Smooth muscle cell (in vitro differentiated cells): Measurements from ENCODE around the gene VWA3B. TPM values are rescaled to one million over a fixed set of nuclear protein-coding genes. Genes with fewer than 3 reads are reported as not detected.
"Not testable (repeated sequence)": the region's sequence is repeated elsewhere in the genome, so short reads cannot be mapped to it uniquely, and the experiment has no call there.

Experiments used
- DNase-seq: peaks from one replicate; lab custom pipeline; 2025; ENCODE audit not compliant: unreplicated experiment; lab: John Stamatoyannopoulos, UW
- H2AFZ ChIP-seq: fragments of 200-600 bp; sonication (generic); 2 replicates; pipeline ENCODE4 v1.6.0; 2016; ENCODE audit warnings: antibody characterized with exemption, low read depth, mild to moderate bottlenecking
- H3F3A ChIP-seq: fragments of 200-600 bp; sonication (generic); 2 replicates; pipeline ENCODE4 v1.6.0; 2017; ENCODE audit warnings: antibody characterized with exemption, low read depth
- H3K27ac ChIP-seq: fragments of 200-600 bp; sonication (generic); 2 replicates; pipeline ENCODE4 v1.5.1; 2016; ENCODE audit warnings: low read depth, mild to moderate bottlenecking
- H3K27me3 ChIP-seq: fragments of 200-600 bp; sonication (generic); 2 replicates; pipeline ENCODE4 v1.6.1; 2016; ENCODE audit warnings: low read depth, mild to moderate bottlenecking
- H3K36me3 ChIP-seq: fragments of 200-600 bp; sonication (generic); 2 replicates; pipeline ENCODE4 v1.5.1; 2016; ENCODE audit warnings: low read depth
- H3K4me1 ChIP-seq: fragments of 200-600 bp; sonication (generic); 2 replicates; pipeline ENCODE4 v1.5.1; 2016; ENCODE audit warnings: low read depth
- H3K4me2 ChIP-seq: fragments of 200-600 bp; sonication (generic); 2 replicates; pipeline ENCODE4 v1.6.0; 2016; ENCODE audit warnings: mild to moderate bottlenecking
- H3K4me3 ChIP-seq: fragments of 200-600 bp; sonication (generic); 2 replicates; pipeline ENCODE4 v1.5.1; 2016; ENCODE audit warnings: mild to moderate bottlenecking
- H3K79me2 ChIP-seq: fragments of 200-600 bp; sonication (generic); 2 replicates; pipeline ENCODE4 v1.6.0; 2016; ENCODE audit warnings: low read depth, mild to moderate bottlenecking
- H3K9ac ChIP-seq: fragments of 200-600 bp; sonication (generic); 2 replicates; pipeline ENCODE4 v1.6.0; 2016; ENCODE audit warnings: low read depth
- H3K9me3 ChIP-seq: fragments of 200-600 bp; sonication (generic); replicated peaks from 2 replicates; pipeline ENCODE4 v1.5.1; 2016; ENCODE audit warnings: low read depth
- H4K20me1 ChIP-seq: fragments of 200-600 bp; sonication (generic); 2 replicates; pipeline ENCODE4 v1.6.0; 2016; ENCODE audit warnings: low read depth
- WGBS: methylation state at CpG from one replicate; pipeline ENCODE4 v1.1.7; 2016; ENCODE audit warnings: low lambda C conversion rate; 5-methylcytosine and 5-hydroxymethylcytosine counted together
- polyA plus RNA-seq: library from polyadenylated mRNA; unstranded; fragments of >200 nt; fragmentation: Nextera tagmentation; extraction: Ambion mirVana; gene quantifications from 2 replicates; pipeline ENCODE4 v1.2.1, GENCODE V29; 2016
- total RNA-seq: library from RNA; depleted of rRNA; stranded (reverse); fragments of >200 nt; gene quantifications from 2 replicates; pipeline ENCODE4 v1.2.3, GENCODE V29; 2014
- TF ChIP-seq, protein P1 (sequence below): fragments of 200-600 bp; sonication (generic); IDR thresholded peaks from 2 replicates; pipeline ENCODE4 v1.5.1; 2017; ENCODE audit warnings: borderline replicate concordance, mild to moderate bottlenecking, antibody characterized with exemption; ENCODE audit not compliant: insufficient read depth, poor library complexity, severe bottlenecking

The VWA3B gene
- total and polyA plus RNA-seq, 2 experiments from 2014 or later, result not detected

- no peak for DNase-seq
- Histone ChIP-seq H4K20me1 (no peaks in the 10 kb centered on the region), H3K4me1 (peaks cover 6% of the 10 kb centered on the region), H3K4me2 (no peak overlapping the region), H3K27me3 (no peaks in the 10 kb centered on the region), H2AFZ (no peak overlapping the region), H3K4me3 (no peak overlapping the region), H3K9ac (no peak overlapping the region), H3F3A (no peaks in the 10 kb centered on the region), H3K79me2 (no peaks in the 10 kb centered on the region), H3K36me3 (no peaks in the 10 kb centered on the region), H3K27ac (no peak overlapping the region), H3K9me3 (no peaks in the 10 kb centered on the region)
- WGBS, result 85% methylated on average over 3 of the region's 3 CpGs
- TF ChIP-seq, protein P1, sequence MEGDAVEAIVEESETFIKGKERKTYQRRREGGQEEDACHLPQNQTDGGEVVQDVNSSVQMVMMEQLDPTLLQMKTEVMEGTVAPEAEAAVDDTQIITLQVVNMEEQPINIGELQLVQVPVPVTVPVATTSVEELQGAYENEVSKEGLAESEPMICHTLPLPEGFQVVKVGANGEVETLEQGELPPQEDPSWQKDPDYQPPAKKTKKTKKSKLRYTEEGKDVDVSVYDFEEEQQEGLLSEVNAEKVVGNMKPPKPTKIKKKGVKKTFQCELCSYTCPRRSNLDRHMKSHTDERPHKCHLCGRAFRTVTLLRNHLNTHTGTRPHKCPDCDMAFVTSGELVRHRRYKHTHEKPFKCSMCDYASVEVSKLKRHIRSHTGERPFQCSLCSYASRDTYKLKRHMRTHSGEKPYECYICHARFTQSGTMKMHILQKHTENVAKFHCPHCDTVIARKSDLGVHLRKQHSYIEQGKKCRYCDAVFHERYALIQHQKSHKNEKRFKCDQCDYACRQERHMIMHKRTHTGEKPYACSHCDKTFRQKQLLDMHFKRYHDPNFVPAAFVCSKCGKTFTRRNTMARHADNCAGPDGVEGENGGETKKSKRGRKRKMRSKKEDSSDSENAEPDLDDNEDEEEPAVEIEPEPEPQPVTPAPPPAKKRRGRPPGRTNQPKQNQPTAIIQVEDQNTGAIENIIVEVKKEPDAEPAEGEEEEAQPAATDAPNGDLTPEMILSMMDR, result no peak
Observed at GRCh38 chr2:98145070-98145469, 58.1 kb downstream of the VWA3B start.

DNA sequence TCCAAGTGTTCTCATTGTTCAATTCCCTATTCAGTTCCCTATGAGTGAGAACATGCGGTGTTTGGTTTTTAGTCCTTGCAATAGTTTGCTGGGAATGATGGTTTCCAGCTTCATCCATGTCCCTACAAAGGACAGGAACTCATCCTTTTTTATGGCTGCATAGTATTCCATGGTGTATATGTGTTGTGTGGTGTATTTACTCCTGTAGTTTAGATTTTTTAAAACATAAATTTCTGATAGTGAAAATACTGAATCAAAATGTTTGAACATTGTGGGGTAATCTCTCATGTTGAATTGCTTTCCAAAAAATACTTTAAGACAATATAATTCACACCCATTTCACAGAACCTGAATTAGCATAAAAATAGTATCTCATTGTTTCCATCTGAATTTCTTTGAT, 60.9 kb downstream of the VWA3B start:
- WGBS, result 100% methylated on average over 1 of the region's 1 CpG
- H3K9me3 ChIP-seq, H3K27ac ChIP-seq, H3F3A ChIP-seq, H2AFZ ChIP-seq, H3K4me2 ChIP-seq, H3K79me2 ChIP-seq, H3K27me3 ChIP-seq, H4K20me1 ChIP-seq, H3K4me3 ChIP-seq, DNase-seq, H3K36me3 ChIP-seq, H3K9ac ChIP-seq, H3K4me1 ChIP-seq: not testable (repeated sequence)

DNA sequence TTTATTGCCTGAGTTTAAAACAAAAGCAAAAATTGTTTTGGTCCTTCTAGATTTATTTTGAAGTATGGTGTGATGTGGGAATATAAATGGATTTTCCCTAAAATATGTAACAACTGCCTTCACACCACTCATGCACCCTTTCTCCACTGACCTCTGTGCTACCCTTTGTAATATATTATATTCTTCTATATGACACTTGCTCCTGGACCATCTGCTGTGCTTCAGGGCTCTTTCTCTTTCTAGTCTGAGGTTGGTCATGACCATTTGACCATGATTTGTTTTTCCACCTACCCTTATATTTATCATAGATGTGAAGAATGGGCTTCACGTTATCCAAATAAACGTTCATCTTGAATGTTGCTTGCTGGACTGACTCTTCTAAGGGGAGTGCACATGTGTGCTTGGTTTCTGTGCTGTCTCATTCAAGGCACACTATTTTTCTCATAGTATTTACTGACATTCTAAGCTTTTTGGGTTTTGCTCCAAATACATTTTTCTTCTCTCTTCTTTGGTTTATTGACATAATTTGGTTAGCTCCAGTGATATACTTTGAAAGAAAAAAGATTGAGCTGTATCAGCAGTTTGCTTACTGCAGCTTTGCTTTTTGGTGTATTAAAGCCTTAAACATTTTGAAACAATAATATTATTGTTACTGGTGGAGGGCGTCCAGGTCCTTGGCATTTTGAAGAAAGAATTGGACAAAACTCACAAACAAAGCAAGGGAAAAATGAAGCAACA, 61.8 kb downstream of the VWA3B start:
- Histone ChIP-seq H3K9ac (no peak overlapping the region), H3K27ac (no peak overlapping the region), H3K79me2 (no peaks in the 10 kb centered on the region), H3F3A (no peaks in the 10 kb centered on the region), H4K20me1 (no peaks in the 10 kb centered on the region), H3K36me3 (no peaks in the 10 kb centered on the region), H3K9me3 (no peaks in the 10 kb centered on the region), H3K4me2 (no peak overlapping the region), H2AFZ (no peak overlapping the region), H3K27me3 (no peaks in the 10 kb centered on the region), H3K4me1 (no peaks in the 10 kb centered on the region), H3K4me3 (no peak overlapping the region)
- WGBS, result 89% methylated on average over 3 of the region's 3 CpGs
- TF ChIP-seq, protein P1, result no peak
- DNase-seq, result no peak

DNA sequence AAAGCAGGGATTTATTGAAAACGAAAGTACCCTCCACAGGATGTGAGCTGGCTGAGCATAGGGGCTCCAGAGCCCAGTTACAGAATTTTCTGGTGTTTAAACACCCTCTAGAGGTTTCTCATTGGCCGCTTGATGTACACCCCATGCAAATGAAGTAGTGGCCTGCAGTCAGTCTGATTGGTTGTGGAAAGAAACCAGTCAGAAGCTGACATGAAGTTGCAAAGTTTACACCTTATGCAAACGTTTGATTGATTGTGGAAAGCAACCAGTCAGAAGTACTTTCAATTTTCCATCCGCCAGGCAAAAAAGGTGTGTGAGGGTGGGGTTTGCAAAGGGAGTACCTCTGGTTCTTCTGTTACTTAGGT, 62.3 kb downstream of the VWA3B start:
- no peak overlapping the region for H3K4me3 ChIP-seq
- no peak overlapping the region for H3K4me2 ChIP-seq
- no peaks in the 10 kb centered on the region for H4K20me1 ChIP-seq
- 76% methylated on average over 4 of the region's 4 CpGs for WGBS
- H2AFZ ChIP-seq, result no peak overlapping the region
- peaks cover 3% of the 10 kb centered on the region for H3K27me3 ChIP-seq
- H3K79me2 ChIP-seq, result no peaks in the 10 kb centered on the region
- no peak overlapping the region for H3K27ac ChIP-seq
- H3K36me3 ChIP-seq, result no peaks in the 10 kb centered on the region
- H3K4me1 ChIP-seq, result no peaks in the 10 kb centered on the region
- no peaks in the 10 kb centered on the region for H3F3A ChIP-seq
- no peak for DNase-seq
- TF ChIP-seq, protein P1, result no peak
- H3K9ac ChIP-seq, result no peak overlapping the region
- H3K9me3 ChIP-seq, result no peaks in the 10 kb centered on the region
